ENCODE results near the gene GHDC.

GHDC gene

GRCh38 chr17:42184713-42185620 is 9.3 kb downstream of the GHDC start, which contains the start of gene HCRT:
TSS of gene HCRT (minus strand) at chr17:42185452. CDS start at chr17:42185365, 87 bp downstream.
- peaks cover 20% of the 10 kb centered on the region for H3K27me3 ChIP-seq (ENCODE audit: insufficient read depth, low read length)
- peak within 1 kb of the TSS; percentile 86 for H2AFZ ChIP-seq (ENCODE audit: low read depth, low read length)
- H3K4me1 ChIP-seq (ENCODE audit: insufficient read depth, low read length) = peaks cover 39% of the 10 kb centered on the region
- no peaks in the 10 kb centered on the region for H3K9me3 ChIP-seq (ENCODE audit: low read length)
- H3K4me3 ChIP-seq (ENCODE audit: low read length) = peak within 1 kb of the TSS; percentile 28
- no peaks in the 10 kb centered on the region for H3K36me3 ChIP-seq (ENCODE audit: insufficient read depth, low read length)

- Histone ChIP-seq H3K27me3 (ENCODE audit: insufficient read depth, low read length) (peaks cover 27% of the 10 kb centered on the region), H3K36me3 (ENCODE audit: insufficient read depth, low read length) (no peaks in the 10 kb centered on the region), H3K4me1 (ENCODE audit: insufficient read depth, low read length) (peaks cover 39% of the 10 kb centered on the region), H2AFZ (ENCODE audit: low read depth, low read length) (peak overlapping the region; percentile 86), H3K9me3 (ENCODE audit: low read length) (no peaks in the 10 kb centered on the region), H3K4me3 (ENCODE audit: low read length) (peak overlapping the region; percentile 60)
Observed at GRCh38 chr17:42183741-42184711, 10.3 kb downstream of the GHDC start.

- Histone ChIP-seq H3K27me3 (ENCODE audit: insufficient read depth, low read length) (peaks cover 27% of the 10 kb centered on the region), H3K4me1 (ENCODE audit: insufficient read depth, low read length) (peaks cover 39% of the 10 kb centered on the region), H2AFZ (ENCODE audit: low read depth, low read length) (peak overlapping the region; percentile 86), H3K36me3 (ENCODE audit: insufficient read depth, low read length) (no peaks in the 10 kb centered on the region), H3K4me3 (ENCODE audit: low read length) (peak overlapping the region; percentile 60), H3K9me3 (ENCODE audit: low read length) (no peaks in the 10 kb centered on the region)
Observed at GRCh38 chr17:42182927-42183734, 11.2 kb downstream of the GHDC start.

- Histone ChIP-seq H3K9me3 (ENCODE audit: low read length) (no peaks in the 10 kb centered on the region), H3K36me3 (ENCODE audit: insufficient read depth, low read length) (no peaks in the 10 kb centered on the region), H2AFZ (ENCODE audit: low read depth, low read length) (no peak overlapping the region), H3K4me3 (ENCODE audit: low read length) (no peak overlapping the region), H3K27me3 (ENCODE audit: insufficient read depth, low read length) (peaks cover 27% of the 10 kb centered on the region), H3K4me1 (ENCODE audit: insufficient read depth, low read length) (peaks cover 39% of the 10 kb centered on the region)
Observed at GRCh38 chr17:42181851-42182207, 12.5 kb downstream of the GHDC start.

- no peaks in the 10 kb centered on the region for H3K9me3 ChIP-seq (ENCODE audit: low read length)
- H2AFZ ChIP-seq (ENCODE audit: low read depth, low read length) = peak within 1 kb of the TSS; percentile 15
- peaks cover 38% of the 10 kb centered on the region for H3K4me1 ChIP-seq (ENCODE audit: insufficient read depth, low read length)
- H3K27me3 ChIP-seq (ENCODE audit: insufficient read depth, low read length) = peaks cover 27% of the 10 kb centered on the region
- H3K36me3 ChIP-seq (ENCODE audit: insufficient read depth, low read length) = no peaks in the 10 kb centered on the region
- peak within 1 kb of the TSS; percentile 27 for H3K4me3 ChIP-seq (ENCODE audit: low read length)
Observed at GRCh38 chr17:42180922-42181850, 13.1 kb downstream of the GHDC start, which contains the start of gene KCNH4. TSS of gene KCNH4 (minus strand) at chr17:42181142. CDS start at chr17:42180945, 197 bp downstream.

- H3K4me1 ChIP-seq (ENCODE audit: insufficient read depth, low read length) = peaks cover 31% of the 10 kb centered on the region
- peak overlapping the region; percentile 15 for H2AFZ ChIP-seq (ENCODE audit: low read depth, low read length)
- no peaks in the 10 kb centered on the region for H3K36me3 ChIP-seq (ENCODE audit: insufficient read depth, low read length)
- peak overlapping the region; percentile 27 for H3K4me3 ChIP-seq (ENCODE audit: low read length)
- no peaks in the 10 kb centered on the region for H3K9me3 ChIP-seq (ENCODE audit: low read length)
- peaks cover 27% of the 10 kb centered on the region for H3K27me3 ChIP-seq (ENCODE audit: insufficient read depth, low read length)
Observed at GRCh38 chr17:42180411-42180921, 13.8 kb downstream of the GHDC start.

GRCh38 chr17:42179911-42180410 is 14.3 kb downstream of the GHDC start:
- no peaks in the 10 kb centered on the region for H3K36me3 ChIP-seq (ENCODE audit: insufficient read depth, low read length)
- peaks cover 27% of the 10 kb centered on the region for H3K27me3 ChIP-seq (ENCODE audit: insufficient read depth, low read length)
- peak overlapping the region; percentile 27 for H3K4me3 ChIP-seq (ENCODE audit: low read length)
- peaks cover 26% of the 10 kb centered on the region for H3K4me1 ChIP-seq (ENCODE audit: insufficient read depth, low read length)
- no peak overlapping the region for H2AFZ ChIP-seq (ENCODE audit: low read depth, low read length)
- H3K9me3 ChIP-seq (ENCODE audit: low read length) = no peaks in the 10 kb centered on the region

GRCh38 chr17:42179335-42179734 is 15.0 kb downstream of the GHDC start:
- no peaks in the 10 kb centered on the region for H3K9me3 ChIP-seq (ENCODE audit: low read length)
- peaks cover 20% of the 10 kb centered on the region for H3K4me1 ChIP-seq (ENCODE audit: insufficient read depth, low read length)
- no peak overlapping the region for H3K4me3 ChIP-seq (ENCODE audit: low read length)
- H3K27me3 ChIP-seq (ENCODE audit: insufficient read depth, low read length) = peaks cover 27% of the 10 kb centered on the region
- H2AFZ ChIP-seq (ENCODE audit: low read depth, low read length) = no peak overlapping the region
- H3K36me3 ChIP-seq (ENCODE audit: insufficient read depth, low read length) = no peaks in the 10 kb centered on the region

- Histone ChIP-seq H3K9me3 (ENCODE audit: low read length) (no peaks in the 10 kb centered on the region), H3K4me1 (ENCODE audit: insufficient read depth, low read length) (peaks cover 18% of the 10 kb centered on the region), H3K27me3 (ENCODE audit: insufficient read depth, low read length) (peaks cover 27% of the 10 kb centered on the region), H3K4me3 (ENCODE audit: low read length) (no peak overlapping the region), H3K36me3 (ENCODE audit: insufficient read depth, low read length) (no peaks in the 10 kb centered on the region), H2AFZ (ENCODE audit: low read depth, low read length) (no peak overlapping the region)
Observed at GRCh38 chr17:42178817-42179216, 15.5 kb downstream of the GHDC start.

GRCh38 chr17:42177684-42178083 is 16.6 kb downstream of the GHDC start:
- Histone ChIP-seq H3K36me3 (ENCODE audit: insufficient read depth, low read length) (no peaks in the 10 kb centered on the region), H3K4me3 (ENCODE audit: low read length) (no peak overlapping the region), H3K27me3 (ENCODE audit: insufficient read depth, low read length) (peaks cover 27% of the 10 kb centered on the region), H3K9me3 (ENCODE audit: low read length) (no peaks in the 10 kb centered on the region), H3K4me1 (ENCODE audit: insufficient read depth, low read length) (peaks cover 12% of the 10 kb centered on the region), H2AFZ (ENCODE audit: low read depth, low read length) (no peak overlapping the region)

- no peaks in the 10 kb centered on the region for H3K4me1 ChIP-seq (ENCODE audit: insufficient read depth, low read length)
- H2AFZ ChIP-seq (ENCODE audit: low read depth, low read length) = no peak overlapping the region
Observed at GRCh38 chr17:42174126-42174783, 20.0 kb downstream of the GHDC start.

More at GRCh38 chr17:42174126-42174783, 20.0 kb downstream of the GHDC start:
- Histone ChIP-seq H3K27me3 (ENCODE audit: insufficient read depth, low read length) (peaks cover 2% of the 10 kb centered on the region), H3K9me3 (ENCODE audit: low read length) (no peaks in the 10 kb centered on the region), H3K4me3 (ENCODE audit: low read length) (no peak overlapping the region), H3K36me3 (ENCODE audit: insufficient read depth, low read length) (no peaks in the 10 kb centered on the region)

Measured in neuron (in vitro differentiated cells).